CD4-positive, alpha-beta T cell (primary cell): ENCODE results near the gene ATP11A. TPM values are rescaled to one million over a fixed set of nuclear protein-coding genes. Genes with fewer than 3 reads are reported as not detected.

ENCODE experiments used
- ATAC-seq: fragments of 200-7000 bp; cut with Tn5 transposase; one replicate; pipeline ENCODE4 v1.10.0; 2022; ENCODE audit warnings: mild to moderate bottlenecking; ENCODE audit not compliant: poor library complexity
- CTCF ChIA-PET: fragments of 350-600 bp; sonication (Branson Sonifier 250); formaldehyde crosslinking; loops from one replicate; lab custom pipeline; 2021; ENCODE audit warnings: antibody characterized with exemption, inconsistent platforms; lab: Charles Lee
- POLR2A ChIA-PET: fragments of 350-600 bp; sonication (Branson Sonifier 250); formaldehyde crosslinking; loops from one replicate; lab custom pipeline; 2021; ENCODE audit warnings: antibody characterized with exemption, inconsistent platforms; lab: Charles Lee
- DNase-seq, 14 experiments: peaks; one replicate each; pipeline ENCODE4 v3.0.0-alpha.2; 2013 to 2020; ENCODE audit warnings: mixed read lengths in 2 of 14
- H3K27ac ChIP-seq, 2 donors: one replicate each; pipeline versions ENCODE4 v1.5.1 to v1.7.0; 2013; ENCODE audit warnings: low read length in 2 of 2, low read depth in 1 of 2, mild to moderate bottlenecking in 1 of 2
- H3K27me3 ChIP-seq, 2 experiments: 1 replicate in 1 of 2; 2 replicates in 1 of 2; pipeline versions ENCODE4 v1.6.1 to v1.7.0; 2013; ENCODE audit warnings: low read length in 2 of 2, control low read depth in 1 of 2, mild to moderate bottlenecking in 1 of 2, moderate library complexity in 1 of 2; ENCODE audit not compliant: insufficient read depth in 2 of 2, control insufficient read depth in 1 of 2
- H3K36me3 ChIP-seq: one replicate; pipeline ENCODE4 v1.6.1; 2013; ENCODE audit warnings: low read length, control low read depth; ENCODE audit not compliant: insufficient read depth
- H3K4me1 ChIP-seq: one replicate; pipeline ENCODE4 v1.6.1; 2013; ENCODE audit warnings: low read length, control low read depth; ENCODE audit not compliant: insufficient read depth
- H3K4me3 ChIP-seq: one replicate; pipeline ENCODE4 v1.5.1; 2013; ENCODE audit warnings: mild to moderate bottlenecking, low read length, moderate library complexity
- H3K9me3 ChIP-seq, 2 experiments: 1 replicate in 1 of 2; 2 replicates in 1 of 2; pipeline versions ENCODE4 v1.6.1 to v1.7.0; 2013; ENCODE audit warnings: low read length in 2 of 2, mild to moderate bottlenecking in 2 of 2, control low read depth in 1 of 2, moderate library complexity in 1 of 2; ENCODE audit not compliant: control insufficient read depth in 1 of 2, insufficient read depth in 1 of 2
- H3K27ac Mint-ChIP-seq: one replicate; pipeline ENCODE4 v1.8.0; 2020; ENCODE audit warnings: mixed read lengths
- H3K27me3 Mint-ChIP-seq: one replicate; pipeline ENCODE4 v1.8.0; 2021; ENCODE audit warnings: mixed read lengths
- H3K36me3 Mint-ChIP-seq: one replicate; pipeline ENCODE4 v1.8.0; 2021; ENCODE audit warnings: low read depth, mixed read lengths
- H3K4me1 Mint-ChIP-seq: one replicate; pipeline ENCODE4 v1.8.0; 2021; ENCODE audit warnings: low read depth, mixed read lengths
- H3K4me3 Mint-ChIP-seq: one replicate; pipeline ENCODE4 v1.8.0; 2020; ENCODE audit warnings: mild to moderate bottlenecking, mixed read lengths
- H3K9me3 Mint-ChIP-seq: one replicate; pipeline ENCODE4 v1.8.0; 2020; ENCODE audit warnings: mixed read lengths
- intact Hi-C, 2 experiments: fragments of 100-400 bp; cut with DNase I in 1 of 2; cut with micrococcal nuclease in 1 of 2; formaldehyde crosslinking; loops; one replicate each; pipeline versions ENCODE4 v1.15.1 to v1.9.0; 2023 to 2025; cut with DNase I, micrococcal nuclease
- total RNA-seq, 174 experiments: library from RNA in 2 of 174; stranded (reverse) in 2 of 174; gene quantifications; one replicate each; pipeline ENCODE4 v1.2.3 and lab custom pipeline; 2021 to 2026
- TF ChIP-seq, protein P1 (sequence below): fragments of 200-600 bp; IDR thresholded peaks from one replicate; pipeline ENCODE4 v1.8.0; 2022; ENCODE audit warnings: antibody characterized with exemption, mild to moderate bottlenecking

Gene ATP11A
- total RNA-seq, 2 experiments from 2014 or later: 56.7 to 66.8 TPM

DNA sequence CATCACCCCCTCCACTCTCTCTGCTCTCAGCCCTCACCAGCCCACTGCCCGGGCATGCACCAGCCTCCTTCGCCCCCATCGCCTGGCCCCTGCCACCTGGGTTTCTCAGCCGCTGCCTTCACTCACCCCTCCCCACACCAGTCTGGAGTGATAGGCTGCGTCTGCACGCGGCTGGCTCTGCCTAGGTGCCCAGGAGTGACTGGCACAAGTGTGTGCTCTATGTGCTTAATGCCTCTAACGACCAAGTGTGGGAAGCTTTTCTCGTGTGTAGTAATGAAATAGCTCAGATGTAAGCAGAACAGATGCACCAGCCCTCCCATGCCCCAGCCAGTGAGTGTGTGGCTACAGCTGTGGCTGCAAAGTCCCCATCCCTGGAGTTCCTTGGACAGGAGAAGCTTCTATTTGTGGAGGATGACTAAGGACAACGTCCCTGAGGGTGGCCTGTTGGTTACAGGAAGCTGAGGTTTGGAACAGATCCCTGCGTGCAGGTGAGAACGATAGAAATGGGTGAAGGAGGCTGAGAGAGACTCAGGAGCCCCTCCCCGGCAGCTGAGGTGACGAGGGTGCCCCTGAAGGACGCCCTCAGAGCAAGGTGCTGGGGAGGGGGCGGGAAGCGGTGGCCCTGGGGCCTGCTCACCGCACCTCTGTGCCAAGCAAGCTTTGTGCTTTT is 35.6 kb downstream of the ATP11A start:
- peaks cover 50% of the 10 kb centered on the region for H3K4me1 Mint-ChIP-seq
- Histone ChIP-seq H3K27ac (no peak overlapping the region), H3K27me3 (no peaks in the 10 kb centered on the region), H3K4me3 (no peak overlapping the region), H3K36me3 (peaks cover 4% of the 10 kb centered on the region), H3K4me1 (peaks cover 33% of the 10 kb centered on the region), H3K9me3 (no peaks in the 10 kb centered on the region)
- intact Hi-C loops: no loop called here
- peak overlapping the region; percentile 62 for H3K27ac Mint-ChIP-seq
- ChIA-PET POLR2A (interaction anchor here (0.9 to 1.2 kb wide), 3 partner anchors 28 to 137 kb away, joined by 3 to 4 read pairs (median 3); partner anchors contain the start of genes ATP11A and TUBGCP3), CTCF (no interaction called here)
- ATAC-seq: peak; percentile 76
- TF ChIP-seq, protein P1, sequence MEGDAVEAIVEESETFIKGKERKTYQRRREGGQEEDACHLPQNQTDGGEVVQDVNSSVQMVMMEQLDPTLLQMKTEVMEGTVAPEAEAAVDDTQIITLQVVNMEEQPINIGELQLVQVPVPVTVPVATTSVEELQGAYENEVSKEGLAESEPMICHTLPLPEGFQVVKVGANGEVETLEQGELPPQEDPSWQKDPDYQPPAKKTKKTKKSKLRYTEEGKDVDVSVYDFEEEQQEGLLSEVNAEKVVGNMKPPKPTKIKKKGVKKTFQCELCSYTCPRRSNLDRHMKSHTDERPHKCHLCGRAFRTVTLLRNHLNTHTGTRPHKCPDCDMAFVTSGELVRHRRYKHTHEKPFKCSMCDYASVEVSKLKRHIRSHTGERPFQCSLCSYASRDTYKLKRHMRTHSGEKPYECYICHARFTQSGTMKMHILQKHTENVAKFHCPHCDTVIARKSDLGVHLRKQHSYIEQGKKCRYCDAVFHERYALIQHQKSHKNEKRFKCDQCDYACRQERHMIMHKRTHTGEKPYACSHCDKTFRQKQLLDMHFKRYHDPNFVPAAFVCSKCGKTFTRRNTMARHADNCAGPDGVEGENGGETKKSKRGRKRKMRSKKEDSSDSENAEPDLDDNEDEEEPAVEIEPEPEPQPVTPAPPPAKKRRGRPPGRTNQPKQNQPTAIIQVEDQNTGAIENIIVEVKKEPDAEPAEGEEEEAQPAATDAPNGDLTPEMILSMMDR: no peak
- H3K4me3 Mint-ChIP-seq: peak overlapping the region; percentile 36
- no peaks in the 10 kb centered on the region for H3K27me3 Mint-ChIP-seq
- peak in 6 of 14 experiments; percentile 8 to 39 (median 10) for DNase-seq
- no peaks in the 10 kb centered on the region for H3K9me3 Mint-ChIP-seq
- no peaks in the 10 kb centered on the region for H3K36me3 Mint-ChIP-seq

DNA sequence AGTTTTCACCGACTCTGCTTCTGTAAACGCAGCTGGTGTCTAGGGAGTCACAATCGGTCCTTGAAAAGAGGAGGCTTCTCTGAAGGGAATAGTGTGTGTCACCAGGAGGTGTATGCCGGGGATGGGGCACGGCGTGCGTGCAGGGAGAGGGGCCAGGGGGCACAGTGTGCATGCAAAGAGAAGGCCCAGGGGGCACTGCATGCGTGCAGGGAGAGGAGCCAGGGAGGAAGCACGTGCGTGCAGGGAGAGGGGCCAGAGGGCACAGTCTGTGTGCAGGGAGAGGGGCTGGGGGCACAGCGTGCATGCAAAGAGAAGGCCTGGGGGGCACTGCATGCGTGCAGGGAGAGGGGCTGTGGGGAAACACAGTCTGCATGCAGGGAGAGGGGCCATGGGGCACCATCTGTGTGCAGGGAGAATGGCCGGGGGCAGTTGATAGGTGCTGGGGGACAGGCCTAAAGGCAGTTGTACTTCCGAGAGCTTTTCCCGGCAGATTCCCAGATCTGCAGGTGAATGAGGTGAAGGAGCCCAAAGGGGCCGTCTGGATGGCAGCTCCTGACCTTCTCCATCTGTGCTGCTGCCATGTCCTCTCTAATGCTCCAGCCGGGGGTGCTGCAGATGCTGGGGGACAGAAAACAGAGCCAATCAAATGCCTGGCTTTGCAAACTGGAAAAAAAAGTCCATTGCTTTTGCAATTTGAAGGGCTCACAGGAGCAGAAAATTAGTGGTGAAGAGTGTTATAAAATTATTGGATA is 36.4 kb downstream of the ATP11A start:
- intact Hi-C loops: no loop called here
- H3K4me1 ChIP-seq: peaks cover 34% of the 10 kb centered on the region
- no peaks in the 10 kb centered on the region for H3K9me3 ChIP-seq
- peak; percentile 14 for ATAC-seq
- H3K27ac ChIP-seq: no peak overlapping the region
- no peaks in the 10 kb centered on the region for H3K27me3 Mint-ChIP-seq
- TF ChIP-seq, protein P1: no peak
- H3K36me3 ChIP-seq: peaks cover 4% of the 10 kb centered on the region
- H3K27ac Mint-ChIP-seq: peak overlapping the region; percentile 62
- no peaks in the 10 kb centered on the region for H3K36me3 Mint-ChIP-seq
- no peaks in the 10 kb centered on the region for H3K9me3 Mint-ChIP-seq
- peaks cover 46% of the 10 kb centered on the region for H3K4me1 Mint-ChIP-seq
- peak overlapping the region; percentile 36 for H3K4me3 Mint-ChIP-seq
- ChIA-PET POLR2A (interaction anchor here (0.9 to 1.2 kb wide), 2 partner anchors 27 to 138 kb away, joined by 3 to 4 read pairs; partner anchors contain the start of gene TUBGCP3), CTCF (interaction anchor here (1.2 kb wide), 1 partner anchor 85 kb away, joined by 3 read pairs; no protein-coding TSS in a partner anchor)
- H3K4me3 ChIP-seq: no peak overlapping the region
- no peak for DNase-seq
- no peaks in the 10 kb centered on the region for H3K27me3 ChIP-seq

DNA sequence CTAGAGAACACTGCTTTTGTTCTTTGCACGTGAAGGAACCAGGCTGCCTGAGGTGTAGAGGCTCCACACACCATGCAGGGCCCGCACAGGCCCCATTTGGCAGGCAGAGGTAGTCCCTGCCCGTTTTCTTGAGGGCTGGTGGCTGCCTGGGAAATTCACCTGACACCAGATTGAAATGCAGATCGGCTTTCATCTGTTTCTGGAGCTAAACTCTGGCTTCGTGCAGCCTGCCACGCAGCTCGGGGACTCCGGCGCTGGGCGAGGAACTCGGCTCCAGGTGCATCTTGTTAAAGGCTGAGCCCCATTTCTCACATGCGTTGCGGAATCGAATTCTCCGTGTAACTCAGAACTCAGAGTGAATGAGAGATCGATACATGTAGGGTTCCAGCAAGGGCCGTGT is 37.7 kb downstream of the ATP11A start:
- Mint-ChIP-seq H3K9me3 (no peaks in the 10 kb centered on the region), H3K27ac (no peak overlapping the region)

More for the DNA sequence above, 37.7 kb downstream of the ATP11A start:
- TF ChIP-seq, protein P1: no peak
- Histone ChIP-seq H3K4me3 (no peak overlapping the region), H3K27me3 (no peaks in the 10 kb centered on the region), H3K27ac (no peak overlapping the region), H3K4me1 (peaks cover 34% of the 10 kb centered on the region), H3K36me3 (peaks cover 4% of the 10 kb centered on the region), H3K9me3 (no peaks in the 10 kb centered on the region)
- DNase-seq (no peak), ATAC-seq (no peak)
- no peaks in the 10 kb centered on the region for H3K36me3 Mint-ChIP-seq
- H3K27me3 Mint-ChIP-seq: no peaks in the 10 kb centered on the region
- H3K4me1 Mint-ChIP-seq: peaks cover 39% of the 10 kb centered on the region
- no peak overlapping the region for H3K4me3 Mint-ChIP-seq
- intact Hi-C loops: no loop called here
- ChIA-PET POLR2A (no interaction called here), CTCF (interaction anchor here (1.2 kb wide), 1 partner anchor 87 kb away, joined by 3 read pairs; no protein-coding TSS in a partner anchor)
